HTR-8/SVneo (cell line): Measurements from ENCODE around the gene TBC1D25.
"Not testable (repeated sequence)": the region's sequence is repeated elsewhere in the genome, so short reads cannot be mapped to it uniquely, and the experiment has no call there.

Source experiments
- DNase-seq: peaks from one replicate; pipeline ENCODE4 v3.0.0; 2011; ENCODE audit warnings: low spot score, mixed read lengths; ENCODE audit not compliant: insufficient read length
- FAIRE-seq: peaks from 2 replicates; lab custom pipeline; 2011; peaks lifted over from hg19 to GRCh38; lab: Jason Lieb, UNC

TBC1D25 gene

GRCh38 chrX:48514868-48515460, 24.6 kb upstream of the TBC1D25 start:
- no peak for FAIRE-seq
- DNase-seq, result no peak

- DNase-seq (no peak), FAIRE-seq (no peak)
Observed at GRCh38 chrX:48515842-48516241, 23.7 kb upstream of the TBC1D25 start.

- FAIRE-seq (no peak), DNase-seq (no peak)
Observed at GRCh38 chrX:48516285-48516684, 23.2 kb upstream of the TBC1D25 start.

- DNase-seq (no peak), FAIRE-seq (no peak)
Observed at GRCh38 chrX:48516987-48517386, 22.5 kb upstream of the TBC1D25 start.

- FAIRE-seq, DNase-seq: not testable (repeated sequence)
Observed at GRCh38 chrX:48519481-48519880, 20.0 kb upstream of the TBC1D25 start.

- no peak for FAIRE-seq
- no peak for DNase-seq
Observed at GRCh38 chrX:48520455-48520854, 19.1 kb upstream of the TBC1D25 start.

GRCh38 chrX:48520976-48521352, 18.6 kb upstream of the TBC1D25 start:
- DNase-seq (no peak), FAIRE-seq (no peak)

DNA sequence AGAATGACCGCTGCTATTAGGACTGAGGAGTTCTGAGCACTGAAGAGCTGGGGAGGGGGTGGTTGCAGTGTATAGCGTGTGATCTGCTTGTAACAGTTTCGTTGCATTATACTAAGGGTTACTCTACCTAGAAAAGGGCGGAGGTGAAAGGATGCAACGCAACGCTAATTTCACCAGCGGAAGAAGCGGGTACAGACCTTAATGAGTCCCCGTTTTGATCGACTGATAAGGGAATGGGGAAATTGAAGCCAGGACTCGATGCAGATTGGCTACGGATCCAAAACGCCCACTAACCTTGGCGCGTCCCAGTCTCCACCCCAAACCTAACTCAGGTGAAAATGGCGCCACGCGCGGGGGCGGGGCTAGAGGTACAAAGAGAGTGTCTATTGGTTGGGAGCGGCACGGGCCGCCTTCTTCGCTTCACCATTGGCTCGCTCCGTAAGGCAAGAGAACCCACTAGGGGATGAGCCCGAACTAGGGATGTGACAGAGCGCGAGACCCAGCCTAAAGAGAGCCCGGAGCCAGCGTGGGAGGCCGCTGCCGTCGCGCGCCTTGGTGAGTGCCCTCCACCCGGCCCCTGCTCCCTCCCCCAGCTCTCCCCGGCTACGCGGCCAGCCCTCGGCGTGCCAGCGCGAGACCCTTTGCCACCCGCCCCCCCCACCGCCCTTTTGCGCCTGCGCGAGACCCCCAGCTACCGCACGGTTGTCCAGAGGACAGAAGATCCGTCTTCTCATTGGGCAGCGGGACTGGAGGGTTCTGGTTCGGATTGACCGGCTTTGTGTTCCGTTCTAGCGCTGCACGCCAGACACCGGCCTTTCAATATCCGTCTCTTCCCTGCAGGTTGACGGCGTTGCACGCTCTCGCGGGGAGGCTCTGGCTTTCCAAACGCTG, 17.9 kb upstream of the TBC1D25 start, which contains the start of gene EBP:
Gene EBP (plus strand): TSS at position 456 of the 891 bp plus-strand sequence. CDS start 1,964 bp downstream, outside the sequence.
- peak; percentile 86 for DNase-seq
- peak; percentile 42 for FAIRE-seq

- no peak for FAIRE-seq
- DNase-seq, result no peak
Observed at GRCh38 chrX:48522291-48522690, 17.2 kb upstream of the TBC1D25 start.

DNA sequence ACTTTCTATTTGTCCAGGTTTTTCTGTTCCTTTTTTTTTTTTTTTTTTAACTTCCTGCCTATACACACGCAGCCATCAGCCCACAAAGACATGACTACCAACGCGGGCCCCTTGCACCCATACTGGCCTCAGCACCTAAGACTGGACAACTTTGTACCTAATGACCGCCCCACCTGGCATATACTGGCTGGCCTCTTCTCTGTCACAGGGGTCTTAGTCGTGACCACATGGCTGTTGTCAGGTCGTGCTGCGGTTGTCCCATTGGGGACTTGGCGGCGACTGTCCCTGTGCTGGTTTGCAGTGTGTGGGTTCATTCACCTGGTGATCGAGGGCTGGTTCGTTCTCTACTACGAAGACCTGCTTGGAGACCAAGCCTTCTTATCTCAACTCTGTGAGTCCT, 15.8 kb upstream of the TBC1D25 start:
- no peak for DNase-seq
- FAIRE-seq, result no peak

DNA sequence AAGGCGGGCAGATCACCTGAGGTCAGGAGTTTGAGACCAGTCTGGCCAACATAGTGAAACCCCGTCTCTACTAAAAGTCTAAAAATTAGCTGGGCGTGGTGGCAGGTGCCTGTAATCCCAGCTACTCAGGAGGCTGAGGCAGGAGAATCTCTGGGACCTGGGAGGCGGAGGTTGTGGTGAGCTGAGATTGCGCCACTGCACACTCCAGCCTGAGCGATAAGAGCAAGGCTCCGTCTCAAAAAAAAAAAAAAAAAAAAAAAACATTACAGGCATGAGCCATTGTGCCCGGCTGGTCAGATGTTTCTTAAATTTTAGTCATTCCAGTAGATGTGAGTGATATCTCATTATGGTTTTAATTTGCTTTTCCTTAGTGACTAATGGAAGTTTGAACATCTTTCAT, 13.7 kb upstream of the TBC1D25 start:
- DNase-seq, FAIRE-seq: not testable (repeated sequence)

DNA sequence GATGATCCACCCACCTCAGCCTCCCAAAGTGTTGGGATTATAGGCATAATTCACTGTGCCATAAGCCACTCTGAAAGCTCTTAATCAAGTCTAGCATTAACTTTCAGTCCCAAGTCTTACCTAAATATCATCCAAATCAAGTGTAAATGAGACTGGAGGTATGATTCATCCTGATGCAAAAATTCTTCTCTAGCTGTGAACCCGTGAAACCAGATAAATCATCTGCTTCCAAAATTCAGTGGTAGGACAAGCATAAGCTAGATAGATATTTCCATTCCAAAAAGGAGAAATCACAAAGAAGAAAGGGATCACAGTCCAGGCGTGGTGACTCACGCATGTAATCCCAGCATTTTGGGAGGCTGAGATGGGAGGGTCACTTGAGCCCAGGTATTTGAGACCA, 8.8 kb upstream of the TBC1D25 start:
- DNase-seq (no peak), FAIRE-seq (no peak)

DNA sequence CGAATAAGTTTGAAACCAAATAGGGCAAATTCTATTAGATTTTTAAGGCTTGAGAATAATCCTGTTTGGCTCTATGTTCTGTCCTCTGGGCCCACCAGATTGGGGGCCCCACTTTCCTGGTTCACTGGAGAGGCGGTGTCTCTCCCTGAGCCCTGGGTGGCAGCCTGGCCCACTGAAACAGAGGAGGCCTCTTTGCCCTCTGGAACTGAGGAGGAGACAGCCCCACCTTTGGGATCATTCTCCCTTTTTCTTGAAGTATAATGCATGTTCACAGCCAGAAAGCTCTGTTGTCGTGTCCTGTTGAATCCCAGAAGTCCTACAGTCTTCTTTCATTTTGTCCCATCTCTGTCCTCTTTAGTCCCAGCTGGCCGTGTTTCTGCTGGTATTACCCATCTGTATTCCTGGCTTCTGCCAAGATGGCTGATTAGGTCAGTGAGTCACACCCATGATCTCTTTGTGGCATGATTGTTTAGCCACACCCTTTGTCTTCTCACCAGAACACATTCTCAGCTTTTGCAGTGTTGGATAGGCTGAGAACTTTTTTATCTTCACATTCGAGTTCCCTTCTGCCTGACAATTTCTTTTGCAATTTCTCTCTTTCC, 8.1 kb upstream of the TBC1D25 start:
- DNase-seq (no peak), FAIRE-seq (no peak)

- FAIRE-seq, result no peak
Observed at GRCh38 chrX:48532161-48532560, 7.4 kb upstream of the TBC1D25 start.

GRCh38 chrX:48533165-48533564, 6.3 kb upstream of the TBC1D25 start:
- DNase-seq (no peak), FAIRE-seq (no peak)

More at GRCh38 chrX:48532161-48532560, 7.4 kb upstream of the TBC1D25 start:
- DNase-seq, result no peak

DNA sequence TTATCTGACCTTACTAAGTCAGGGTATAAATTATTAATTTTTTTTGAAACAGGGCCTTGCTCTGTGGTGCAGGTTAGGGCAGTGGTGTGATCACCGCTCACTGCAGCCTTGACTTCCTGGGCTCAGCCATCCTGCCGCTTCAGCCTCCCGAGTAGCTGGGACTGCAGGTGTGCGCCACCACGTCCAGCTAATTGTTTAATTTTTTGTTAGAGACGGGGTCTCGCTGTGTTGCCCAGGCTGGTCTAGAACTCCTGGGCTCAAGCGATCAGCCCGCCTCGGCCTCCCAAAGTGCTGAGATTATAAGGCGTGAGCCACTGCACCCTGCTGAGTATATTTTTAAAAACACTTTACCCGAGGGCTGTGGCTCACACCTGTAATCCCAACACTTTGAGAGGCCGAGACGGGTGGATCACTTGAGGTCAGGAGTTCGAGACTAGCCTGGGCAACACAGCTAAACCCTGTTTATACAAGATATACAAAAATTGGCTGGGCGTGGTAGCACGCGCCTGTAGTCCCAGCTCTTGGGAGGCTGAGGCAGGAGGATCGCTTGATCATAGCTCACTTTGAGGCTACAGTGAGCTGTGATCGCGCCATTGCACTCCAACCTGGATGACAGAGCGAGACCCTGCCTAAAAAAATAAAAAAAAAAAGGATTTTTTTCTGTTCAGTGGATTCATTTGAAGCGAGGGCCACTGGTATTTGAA, 721 bp upstream of the TBC1D25 start:
- FAIRE-seq, result no peak
- no peak for DNase-seq

GRCh38 chrX:48540028-48540375, 488 bp downstream of the TBC1D25 start:
- DNase-seq, result no peak
- FAIRE-seq, result no peak

- DNase-seq, result no peak
- no peak for FAIRE-seq
Observed at GRCh38 chrX:48540480-48540879, 966 bp downstream of the TBC1D25 start.

GRCh38 chrX:48541140-48541814, 1.8 kb downstream of the TBC1D25 start:
- DNase-seq (no peak), FAIRE-seq (no peak)

- FAIRE-seq, result no peak
- no peak for DNase-seq
Observed at GRCh38 chrX:48548871-48549270, 9.4 kb downstream of the TBC1D25 start.
